ENCODE data around the gene PCSK6. TPM values are rescaled to one million over a fixed set of nuclear protein-coding genes. Genes with fewer than 3 reads are reported as not detected.

Gene PCSK6
- total and polyA plus RNA-seq, 2 of the 8 experiments (the other 6 are each of a cell fraction or from before 2014, with no cell fraction given) = 1.9 to 4.0 TPM

- no peak overlapping the region for H3K9ac ChIP-seq (replicated peaks in 1 of 4; ENCODE audit: extremely low read depth in 1 of 4, low read depth in 3 of 4, low read length in 3 of 4)
- H3K27me3 ChIP-seq (replicated peaks in 1 of 4; ENCODE audit: control insufficient read depth in 3 of 4, extremely low read depth in 1 of 4, insufficient read depth in 3 of 4, low read length in 3 of 4) = no peaks in the 10 kb centered on the region
- H4K20me1 ChIP-seq (replicated peaks in 1 of 2; ENCODE audit: control insufficient read depth in 1 of 2, insufficient read depth in 2 of 2, low read length in 2 of 2) = no peaks in the 10 kb centered on the region
- H3K4ac ChIP-seq (replicated peaks; ENCODE audit: insufficient read length, low read depth, low read length) = no peak overlapping the region
- H3K23ac ChIP-seq (ENCODE audit: insufficient read length) = no peak overlapping the region
- no peak for DNase-seq (ENCODE audit: low read depth in 1 of 2, low spot score in 2 of 2)
- no peak overlapping the region for H2BK5ac ChIP-seq (ENCODE audit: low read depth, low read length)
- H3K4me3 ChIP-seq (ENCODE audit: extremely low read depth in 1 of 4, insufficient read depth in 2 of 4, low read depth in 3 of 4, low read length in 4 of 4) = no peak overlapping the region
- CTCF ChIA-PET (ENCODE audit: partially characterized antibody) = interaction anchor here (1.0 to 1.6 kb wide), 3 partner anchors 13 to 262 kb away, joined by 3 to 6 read pairs (median 4); no protein-coding TSS in a partner anchor
- POLR2A ChIA-PET (ENCODE audit: partially characterized antibody) = no interaction called here
- no peak overlapping the region for H4K91ac ChIP-seq (replicated peaks; ENCODE audit: insufficient read length, low read length)
- 86% methylated on average over 13 of the region's 13 CpGs; no CpG with 5 or more reads in 1 of the 2 experiments for WGBS, 2 experiments (ENCODE audit: extremely low coverage in 1 of 2, insufficient coverage in 1 of 2, insufficient read length in 1 of 2, insufficient replicate concordance in 2 of 2, low coverage in 1 of 2, low lambda C conversion rate in 2 of 2, missing lambda C conversion rate in 1 of 2)
- 0 out of 2 replicates have a peak overlapping the region, but pooled peaks have one; percentile 43 for H2BK12ac ChIP-seq (ENCODE audit: low read depth, low read length)
- H2BK15ac ChIP-seq (ENCODE audit: low read length) = no peak overlapping the region
- no peak overlapping the region for H3K27ac ChIP-seq (ENCODE audit: low read depth, low read length)
- H2AFZ ChIP-seq (ENCODE audit: low read length) = no peak overlapping the region
- no peaks in the 10 kb centered on the region for H3K9me3 ChIP-seq (ENCODE audit: insufficient read depth in 2 of 2, low read depth in 1 of 2, low read length in 1 of 2)
- no peak overlapping the region for H3K14ac ChIP-seq (ENCODE audit: insufficient read length)
- H4K5ac ChIP-seq (ENCODE audit: insufficient read length, low read depth, low read length) = no peak overlapping the region
- H2BK120ac ChIP-seq (replicated peaks; ENCODE audit: low read depth, low read length) = no peak overlapping the region
- no peak overlapping the region for H3K4me2 ChIP-seq (ENCODE audit: insufficient read depth in 1 of 2, low read depth in 2 of 2, low read length in 2 of 2)
- no peak overlapping the region for H3K56ac ChIP-seq (replicated peaks; ENCODE audit: insufficient read length, low read depth, low read length)
- no peaks in the 10 kb centered on the region for H3K36me3 ChIP-seq (ENCODE audit: control insufficient read depth in 2 of 4, insufficient read depth in 4 of 4, low read length in 3 of 4)
- H3K79me1 ChIP-seq (ENCODE audit: low read depth, low read length) = no peaks in the 10 kb centered on the region
- H3K23me2 ChIP-seq (ENCODE audit: low read depth, low read length) = no peaks in the 10 kb centered on the region
- H3K18ac ChIP-seq (ENCODE audit: extremely low read depth, low read length) = no peak overlapping the region
- H3K4me1 ChIP-seq (replicated peaks in 1 of 4; ENCODE audit: control insufficient read depth in 3 of 4, insufficient read depth in 4 of 4, low read length in 3 of 4) = peaks cover 0 to 2% (median 0%) of the 10 kb centered on the region in 4 experiments; a peak in 1 of 7 replicates
- no peak for FAIRE-seq
- H2AK5ac ChIP-seq (ENCODE audit: low read depth, low read length) = no peak overlapping the region
- H2BK20ac ChIP-seq (ENCODE audit: low read length) = no peak overlapping the region
- TF ChIP-seq ZNF274 (IDR thresholded peaks at IDR 0.05; ENCODE audit: borderline replicate concordance, extremely low read depth, low read length) (no peak), KDM5A (IDR thresholded peaks at IDR 0.05; ENCODE audit: low read length) (no peak), NRF1 (IDR thresholded peaks at IDR 0.05; ENCODE audit: low read depth, low read length) (no peak), GABPA (IDR thresholded peaks at IDR 0.05; ENCODE audit: borderline replicate concordance, insufficient read depth, low read length) (no peak), TCF12 (IDR thresholded peaks at IDR 0.05; ENCODE audit: low read depth, low read length) (no peak), E2F6 (IDR thresholded peaks at IDR 0.05) (no peak), CBX8 (IDR thresholded peaks at IDR 0.05; ENCODE audit: borderline replicate concordance, low read depth, low read length) (no peak), FOSL1 (IDR thresholded peaks at IDR 0.05; ENCODE audit: insufficient read depth, low read depth, low read length) (no peak)
- no peak overlapping the region for H4K8ac ChIP-seq (ENCODE audit: extremely low read depth, insufficient read depth, low read length)
- H3K79me2 ChIP-seq (ENCODE audit: control insufficient read depth in 1 of 2, insufficient read depth in 2 of 2, low read length in 2 of 2) = no peaks in the 10 kb centered on the region
Measured at GRCh38 chr15:101378879-101379278, 110.6 kb downstream of the PCSK6 start.

Data from H1 (cell line).